Liver (tissue), 9 donors: Measurements from ENCODE around the gene AHI1. TPM values are rescaled to one million over a fixed set of nuclear protein-coding genes. Genes with fewer than 3 reads are reported as not detected.

Experiments
- DNase-seq: peaks from one replicate; pipeline ENCODE4 v3.0.0-alpha.2; 2017; ENCODE audit warnings: low spot score
- H3K27ac ChIP-seq, 2 donors: one replicate each; pipeline ENCODE4 v1.7.0; 2013; ENCODE audit warnings: inconsistent platforms in 2 of 2, low read length in 2 of 2, control low read depth in 1 of 2, low read depth in 1 of 2, mild to moderate bottlenecking in 1 of 2
- H3K27me3 ChIP-seq, 4 donors: one replicate each; pipeline versions ENCODE4 v1.6.1 to v1.7.0; 2013; ENCODE audit warnings: low read length in 3 of 4, inconsistent platforms in 1 of 4, mild to moderate bottlenecking in 1 of 4, moderate library complexity in 1 of 4; ENCODE audit not compliant: control insufficient read depth in 4 of 4, insufficient read depth in 4 of 4
- H3K36me3 ChIP-seq, 4 donors: one replicate each; pipeline versions ENCODE4 v1.6.1 to v1.7.0; 2013; ENCODE audit warnings: low read length in 3 of 4, mild to moderate bottlenecking in 3 of 4, low read depth in 1 of 4, moderate library complexity in 1 of 4; ENCODE audit not compliant: control insufficient read depth in 4 of 4, insufficient read depth in 3 of 4
- H3K4me1 ChIP-seq, 4 donors: one replicate each; pipeline versions ENCODE4 v1.6.1 to v1.7.0; 2013; ENCODE audit warnings: low read length in 3 of 4, mild to moderate bottlenecking in 3 of 4, moderate library complexity in 1 of 4; ENCODE audit not compliant: control insufficient read depth in 4 of 4, insufficient read depth in 4 of 4
- H3K4me3 ChIP-seq, 3 donors: one replicate each; pipeline versions ENCODE4 v1.6.1 to v1.7.0; 2013; ENCODE audit warnings: low read length in 3 of 3, control low read depth in 1 of 3, low read depth in 1 of 3, mild to moderate bottlenecking in 1 of 3
- H3K9ac ChIP-seq, 2 donors: one replicate each; pipeline ENCODE4 v1.7.0; 2013; ENCODE audit warnings: low read length in 2 of 2, mild to moderate bottlenecking in 2 of 2, moderate library complexity in 2 of 2, control low read depth in 1 of 2, low read depth in 1 of 2
- H3K9me3 ChIP-seq, 4 donors: one replicate each; pipeline versions ENCODE4 v1.6.1 to v1.7.0; 2013; ENCODE audit warnings: low read length in 3 of 4; ENCODE audit not compliant: control insufficient read depth in 4 of 4
- ATF3 ChIP-seq: IDR thresholded peaks from 2 replicates; pipeline ENCODE4 v1.6.1; 2016; ENCODE audit warnings: antibody characterized with exemption
- EGR1 ChIP-seq, 2 donors: IDR thresholded peaks; 2 replicates each; pipeline ENCODE4 v1.6.1; 2016 to 2018; ENCODE audit warnings: antibody characterized with exemption in 2 of 2, low read depth in 2 of 2
- FOXA1 ChIP-seq: IDR thresholded peaks from 2 replicates; pipeline ENCODE4 v1.6.1; 2016; ENCODE audit warnings: antibody characterized with exemption
- GABPA ChIP-seq, 2 donors: IDR thresholded peaks in 1 of 2; conservative IDR thresholded peaks in 1 of 2; 2 replicates each; pipeline ENCODE4 v1.6.1; 2016; ENCODE audit warnings: antibody characterized with exemption in 2 of 2, mild to moderate bottlenecking in 1 of 2, moderate library complexity in 1 of 2
- HNF4A ChIP-seq, 2 donors: conservative IDR thresholded peaks; 2 replicates each; pipeline ENCODE4 v1.6.1; 2016; ENCODE audit warnings: antibody characterized with exemption in 2 of 2, mild to moderate bottlenecking in 2 of 2
- HNF4G ChIP-seq: IDR thresholded peaks from 2 replicates; pipeline ENCODE4 v1.6.1; 2016; ENCODE audit warnings: antibody characterized with exemption
- JUND ChIP-seq, 2 donors: IDR thresholded peaks; 2 replicates each; pipeline ENCODE4 v1.6.1; 2016; ENCODE audit warnings: antibody characterized with exemption in 2 of 2
- NR2F2 ChIP-seq: IDR thresholded peaks from 2 replicates; pipeline ENCODE4 v1.6.1; 2016; ENCODE audit warnings: antibody characterized with exemption
- RAD21 ChIP-seq, 2 donors: IDR thresholded peaks; 2 replicates each; pipeline ENCODE4 v1.6.1; 2016; ENCODE audit warnings: antibody characterized with exemption in 2 of 2, mild to moderate bottlenecking in 2 of 2
- RXRA ChIP-seq, 2 donors: IDR thresholded peaks; 2 replicates each; pipeline ENCODE4 v1.6.1; 2017 to 2018; ENCODE audit warnings: antibody characterized with exemption in 2 of 2, mild to moderate bottlenecking in 1 of 2
- SP1 ChIP-seq: IDR thresholded peaks from 2 replicates; pipeline ENCODE4 v1.6.1; 2018; ENCODE audit warnings: antibody characterized with exemption, mild to moderate bottlenecking
- TAF1 ChIP-seq: conservative IDR thresholded peaks from 2 replicates; pipeline ENCODE4 v1.6.1; 2016; ENCODE audit warnings: antibody characterized with exemption, mild to moderate bottlenecking
- YY1 ChIP-seq: IDR thresholded peaks from 2 replicates; pipeline ENCODE4 v1.6.1; 2016; ENCODE audit warnings: antibody characterized with exemption, mild to moderate bottlenecking
- ZBTB33 ChIP-seq: IDR thresholded peaks from 2 replicates; pipeline ENCODE4 v1.6.1; 2016; ENCODE audit warnings: antibody characterized with exemption
- WGBS: extraction: QIAGEN DNeasy Blood & Tissue Kit; methylation state at CpG from one replicate; pipeline ENCODE4 v1.1.7; 2013; 5-methylcytosine and 5-hydroxymethylcytosine counted together
- polyA plus RNA-seq, 2 donors: library from polyadenylated mRNA; stranded (reverse) in 1 of 2; unstranded in 1 of 2; fragments of 200-250 nt in 1 of 2; fragments of >200 nt in 1 of 2; fragmentation: Nextera tagmentation in 1 of 2; extraction: Ambion mirVana in 1 of 2; gene quantifications; one replicate each; pipeline versions ENCODE4 v1.2.1 to v1.2.3, GENCODE V29; 2013 to 2015
- total RNA-seq, 2 donors: library from RNA; depleted of rRNA; stranded (reverse); fragments of >200 nt; gene quantifications; one replicate each; pipeline ENCODE4 v1.2.3, GENCODE V29; 2014
- TF ChIP-seq, protein P1 (sequence below): IDR thresholded peaks from 2 replicates; pipeline ENCODE4 v1.6.1; 2016; ENCODE audit warnings: antibody characterized with exemption, mild to moderate bottlenecking
- TF ChIP-seq, protein P2 (sequence below): fragments of 150-350 bp; IDR thresholded peaks from 2 replicates; pipeline ENCODE4 v1.5.1; 2017; ENCODE audit warnings: improper control_type of control experiment, low read depth, low read length; ENCODE audit not compliant: missing input control
- TF ChIP-seq, protein P3 (sequence below): IDR thresholded peaks from 2 replicates; pipeline ENCODE4 v1.6.1; 2016; ENCODE audit warnings: antibody characterized with exemption
- donor health status: healthy.
- donor health status: healthy.
- donor health status: healthy.
- donor health status: healthy.
- donor health status: healthy.

The AHI1 gene
- total and polyA plus RNA-seq, 4 donors = 2.0 to 14.4 (median 9.0) TPM

GRCh38 chr6:135362124-135362523 lies 135.4 kb downstream of the AHI1 start (continued):
- TF ChIP-seq RAD21 (IDR thresholded peaks at IDR 0.05) (no peak), EGR1 (IDR thresholded peaks at IDR 0.05; ENCODE audit: low read depth in 2 of 2) (no peak), SP1 (no peak), ZBTB33 (no peak)

- DNase-seq = no peak
- no peak for TF ChIP-seq SP1
- TF ChIP-seq JUND (IDR thresholded peaks at IDR 0.05) = no peak
- TF ChIP-seq HNF4A (conservative IDR thresholded peaks at IDR 0.05) = no peak
- TF ChIP-seq RAD21 (IDR thresholded peaks at IDR 0.05) = no peak
- TF ChIP-seq, protein P1, sequence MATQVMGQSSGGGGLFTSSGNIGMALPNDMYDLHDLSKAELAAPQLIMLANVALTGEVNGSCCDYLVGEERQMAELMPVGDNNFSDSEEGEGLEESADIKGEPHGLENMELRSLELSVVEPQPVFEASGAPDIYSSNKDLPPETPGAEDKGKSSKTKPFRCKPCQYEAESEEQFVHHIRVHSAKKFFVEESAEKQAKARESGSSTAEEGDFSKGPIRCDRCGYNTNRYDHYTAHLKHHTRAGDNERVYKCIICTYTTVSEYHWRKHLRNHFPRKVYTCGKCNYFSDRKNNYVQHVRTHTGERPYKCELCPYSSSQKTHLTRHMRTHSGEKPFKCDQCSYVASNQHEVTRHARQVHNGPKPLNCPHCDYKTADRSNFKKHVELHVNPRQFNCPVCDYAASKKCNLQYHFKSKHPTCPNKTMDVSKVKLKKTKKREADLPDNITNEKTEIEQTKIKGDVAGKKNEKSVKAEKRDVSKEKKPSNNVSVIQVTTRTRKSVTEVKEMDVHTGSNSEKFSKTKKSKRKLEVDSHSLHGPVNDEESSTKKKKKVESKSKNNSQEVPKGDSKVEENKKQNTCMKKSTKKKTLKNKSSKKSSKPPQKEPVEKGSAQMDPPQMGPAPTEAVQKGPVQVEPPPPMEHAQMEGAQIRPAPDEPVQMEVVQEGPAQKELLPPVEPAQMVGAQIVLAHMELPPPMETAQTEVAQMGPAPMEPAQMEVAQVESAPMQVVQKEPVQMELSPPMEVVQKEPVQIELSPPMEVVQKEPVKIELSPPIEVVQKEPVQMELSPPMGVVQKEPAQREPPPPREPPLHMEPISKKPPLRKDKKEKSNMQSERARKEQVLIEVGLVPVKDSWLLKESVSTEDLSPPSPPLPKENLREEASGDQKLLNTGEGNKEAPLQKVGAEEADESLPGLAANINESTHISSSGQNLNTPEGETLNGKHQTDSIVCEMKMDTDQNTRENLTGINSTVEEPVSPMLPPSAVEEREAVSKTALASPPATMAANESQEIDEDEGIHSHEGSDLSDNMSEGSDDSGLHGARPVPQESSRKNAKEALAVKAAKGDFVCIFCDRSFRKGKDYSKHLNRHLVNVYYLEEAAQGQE = no peak
- no peak for TF ChIP-seq FOXA1
- no peak for TF ChIP-seq YY1
- no peak for TF ChIP-seq ATF3
- TF ChIP-seq NR2F2 = no peak
- TF ChIP-seq HNF4G = no peak
- TF ChIP-seq, protein P2, sequence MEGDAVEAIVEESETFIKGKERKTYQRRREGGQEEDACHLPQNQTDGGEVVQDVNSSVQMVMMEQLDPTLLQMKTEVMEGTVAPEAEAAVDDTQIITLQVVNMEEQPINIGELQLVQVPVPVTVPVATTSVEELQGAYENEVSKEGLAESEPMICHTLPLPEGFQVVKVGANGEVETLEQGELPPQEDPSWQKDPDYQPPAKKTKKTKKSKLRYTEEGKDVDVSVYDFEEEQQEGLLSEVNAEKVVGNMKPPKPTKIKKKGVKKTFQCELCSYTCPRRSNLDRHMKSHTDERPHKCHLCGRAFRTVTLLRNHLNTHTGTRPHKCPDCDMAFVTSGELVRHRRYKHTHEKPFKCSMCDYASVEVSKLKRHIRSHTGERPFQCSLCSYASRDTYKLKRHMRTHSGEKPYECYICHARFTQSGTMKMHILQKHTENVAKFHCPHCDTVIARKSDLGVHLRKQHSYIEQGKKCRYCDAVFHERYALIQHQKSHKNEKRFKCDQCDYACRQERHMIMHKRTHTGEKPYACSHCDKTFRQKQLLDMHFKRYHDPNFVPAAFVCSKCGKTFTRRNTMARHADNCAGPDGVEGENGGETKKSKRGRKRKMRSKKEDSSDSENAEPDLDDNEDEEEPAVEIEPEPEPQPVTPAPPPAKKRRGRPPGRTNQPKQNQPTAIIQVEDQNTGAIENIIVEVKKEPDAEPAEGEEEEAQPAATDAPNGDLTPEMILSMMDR = no peak
- TF ChIP-seq TAF1 = no peak
- no peak for TF ChIP-seq RXRA (IDR thresholded peaks at IDR 0.05)
- TF ChIP-seq GABPA (IDR thresholded peaks at IDR 0.05 in 1 of 2, conservative IDR thresholded peaks at IDR 0.05 in 1 of 2) = no peak
- TF ChIP-seq, protein P3, sequence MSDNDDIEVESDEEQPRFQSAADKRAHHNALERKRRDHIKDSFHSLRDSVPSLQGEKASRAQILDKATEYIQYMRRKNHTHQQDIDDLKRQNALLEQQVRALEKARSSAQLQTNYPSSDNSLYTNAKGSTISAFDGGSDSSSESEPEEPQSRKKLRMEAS = no peak
- no peak for TF ChIP-seq ZBTB33
- H3K27me3 ChIP-seq = no peaks in the 10 kb centered on the region
- H3K4me1 ChIP-seq = no peaks in the 10 kb centered on the region
- peaks cover 0 to 2% (median 0%) of the 10 kb centered on the region in 4 donors for H3K36me3 ChIP-seq
- no peak overlapping the region for H3K9ac ChIP-seq
- no peak overlapping the region for H3K27ac ChIP-seq
- H3K9me3 ChIP-seq = peaks cover 0 to 2% (median under 1%) of the 10 kb centered on the region in 4 donors
- 98% methylated on average over 2 of the region's 2 CpGs for WGBS
- H3K4me3 ChIP-seq = no peak overlapping the region
Observed at GRCh38 chr6:135360222-135360621, 137.3 kb downstream of the AHI1 start.
